Peyer's patch (tissue), 4 donors: ENCODE results near the gene ARPC5L.

ENCODE experiments used
- POLR2A ChIP-seq, 2 donors: fragments of 450-650 bp; IDR thresholded peaks; one replicate each; pipeline ENCODE4 v1.5.1; 2017; ENCODE audit warnings: antibody characterized with exemption in 2 of 2, mild to moderate bottlenecking in 2 of 2, moderate library complexity in 2 of 2
- TF ChIP-seq, protein P1 (sequence below), 6 experiments: fragments of 450-650 bp in 4 of 6; fragments of 200-600 bp in 2 of 6; sonication (generic) in 1 of 6; IDR thresholded peaks; one replicate each; pipeline ENCODE4 v1.5.1; 2017 to 2019; ENCODE audit warnings: antibody characterized with exemption in 6 of 6, mild to moderate bottlenecking in 3 of 6, moderate library complexity in 1 of 6

DNA sequence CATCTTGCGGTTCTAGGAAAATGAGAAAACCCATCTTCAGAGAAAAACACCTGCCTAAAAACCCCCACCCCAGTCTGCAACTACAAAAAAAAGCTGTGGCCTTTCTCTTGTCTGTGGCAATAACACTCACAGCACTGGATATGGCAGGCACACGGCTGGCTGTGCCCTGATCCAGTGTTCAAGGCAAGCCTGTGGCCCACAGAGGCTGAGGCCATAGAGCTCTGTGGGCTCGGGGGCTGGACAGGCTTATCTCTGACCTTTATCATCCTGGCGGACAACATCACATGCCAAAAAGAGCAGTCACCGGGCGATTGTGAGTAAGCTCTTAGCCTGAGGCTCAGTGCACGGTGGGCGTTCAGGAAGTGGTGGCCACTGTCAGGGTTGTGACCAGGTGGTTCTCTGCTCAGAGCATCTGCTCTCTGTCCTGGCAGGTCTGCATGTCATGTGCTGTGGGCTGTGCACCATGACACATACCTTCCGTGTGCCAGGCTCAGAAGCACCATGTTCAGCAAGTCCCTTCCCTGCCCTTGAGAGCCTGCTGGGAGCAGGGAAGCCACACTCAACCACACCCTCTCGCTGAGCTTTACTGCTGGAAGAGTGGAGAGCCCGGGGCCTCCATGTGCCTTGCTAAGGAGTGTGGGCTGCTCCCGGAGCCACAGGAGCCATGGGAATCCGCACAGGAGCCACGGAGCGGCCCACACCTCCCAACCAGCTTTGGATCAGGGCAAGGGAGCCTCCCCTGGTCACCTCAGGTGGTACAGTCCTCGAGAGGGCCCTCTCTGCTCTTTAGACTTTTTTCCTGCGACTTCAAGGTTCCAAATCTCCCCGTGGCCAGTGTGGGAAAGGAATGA lies 43.3 kb upstream of the ARPC5L start:
- TF ChIP-seq, protein P1, sequence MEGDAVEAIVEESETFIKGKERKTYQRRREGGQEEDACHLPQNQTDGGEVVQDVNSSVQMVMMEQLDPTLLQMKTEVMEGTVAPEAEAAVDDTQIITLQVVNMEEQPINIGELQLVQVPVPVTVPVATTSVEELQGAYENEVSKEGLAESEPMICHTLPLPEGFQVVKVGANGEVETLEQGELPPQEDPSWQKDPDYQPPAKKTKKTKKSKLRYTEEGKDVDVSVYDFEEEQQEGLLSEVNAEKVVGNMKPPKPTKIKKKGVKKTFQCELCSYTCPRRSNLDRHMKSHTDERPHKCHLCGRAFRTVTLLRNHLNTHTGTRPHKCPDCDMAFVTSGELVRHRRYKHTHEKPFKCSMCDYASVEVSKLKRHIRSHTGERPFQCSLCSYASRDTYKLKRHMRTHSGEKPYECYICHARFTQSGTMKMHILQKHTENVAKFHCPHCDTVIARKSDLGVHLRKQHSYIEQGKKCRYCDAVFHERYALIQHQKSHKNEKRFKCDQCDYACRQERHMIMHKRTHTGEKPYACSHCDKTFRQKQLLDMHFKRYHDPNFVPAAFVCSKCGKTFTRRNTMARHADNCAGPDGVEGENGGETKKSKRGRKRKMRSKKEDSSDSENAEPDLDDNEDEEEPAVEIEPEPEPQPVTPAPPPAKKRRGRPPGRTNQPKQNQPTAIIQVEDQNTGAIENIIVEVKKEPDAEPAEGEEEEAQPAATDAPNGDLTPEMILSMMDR (IDR thresholded peaks at IDR 0.05): no peak
- TF ChIP-seq POLR2A (IDR thresholded peaks at IDR 0.05): no peak
